PC-3 (cell line): ENCODE measurements around the gene PI4KA.
"Not testable (repeated sequence)": the region's sequence is repeated elsewhere in the genome, so short reads cannot be mapped to it uniquely, and the experiment has no call there.

Experiments used
- EZH2phosphoT487 ChIP-seq: fragments of 300-600 bp; sonication (generic); IDR thresholded peaks from 2 replicates; pipeline ENCODE4 v1.6.1; 2018; ENCODE audit warnings: mild to moderate bottlenecking, antibody characterized with exemption, low read length, borderline replicate concordance
- TF ChIP-seq, protein P1 (sequence below): fragments of 300-600 bp; sonication (generic); conservative IDR thresholded peaks from 2 replicates; pipeline ENCODE4 v1.5.1; 2017; ENCODE audit warnings: antibody characterized with exemption, low read depth, mild to moderate bottlenecking, low read length

DNA sequence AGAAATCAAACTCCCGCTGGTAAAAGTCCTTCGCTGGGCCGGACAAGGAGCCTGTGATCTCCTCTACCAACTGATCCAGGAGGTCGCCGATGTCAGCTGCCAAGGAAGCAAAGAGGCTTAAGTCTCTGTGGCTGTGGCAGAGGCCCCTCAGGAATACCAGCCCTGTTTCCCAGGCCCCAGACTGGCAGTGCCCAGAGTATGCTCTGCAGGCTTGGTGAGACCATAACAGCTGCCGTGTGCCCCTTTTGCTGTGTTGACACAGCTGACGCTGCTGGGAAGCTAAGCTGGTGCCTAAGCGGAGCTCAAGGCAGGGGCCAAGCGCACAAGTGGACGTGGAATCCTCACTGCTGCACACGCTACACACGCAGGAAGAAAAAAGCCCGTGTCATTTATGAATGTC is 139.9 kb downstream of the PI4KA start:
- TF ChIP-seq, protein P1, sequence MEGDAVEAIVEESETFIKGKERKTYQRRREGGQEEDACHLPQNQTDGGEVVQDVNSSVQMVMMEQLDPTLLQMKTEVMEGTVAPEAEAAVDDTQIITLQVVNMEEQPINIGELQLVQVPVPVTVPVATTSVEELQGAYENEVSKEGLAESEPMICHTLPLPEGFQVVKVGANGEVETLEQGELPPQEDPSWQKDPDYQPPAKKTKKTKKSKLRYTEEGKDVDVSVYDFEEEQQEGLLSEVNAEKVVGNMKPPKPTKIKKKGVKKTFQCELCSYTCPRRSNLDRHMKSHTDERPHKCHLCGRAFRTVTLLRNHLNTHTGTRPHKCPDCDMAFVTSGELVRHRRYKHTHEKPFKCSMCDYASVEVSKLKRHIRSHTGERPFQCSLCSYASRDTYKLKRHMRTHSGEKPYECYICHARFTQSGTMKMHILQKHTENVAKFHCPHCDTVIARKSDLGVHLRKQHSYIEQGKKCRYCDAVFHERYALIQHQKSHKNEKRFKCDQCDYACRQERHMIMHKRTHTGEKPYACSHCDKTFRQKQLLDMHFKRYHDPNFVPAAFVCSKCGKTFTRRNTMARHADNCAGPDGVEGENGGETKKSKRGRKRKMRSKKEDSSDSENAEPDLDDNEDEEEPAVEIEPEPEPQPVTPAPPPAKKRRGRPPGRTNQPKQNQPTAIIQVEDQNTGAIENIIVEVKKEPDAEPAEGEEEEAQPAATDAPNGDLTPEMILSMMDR = not testable (repeated sequence)
- TF ChIP-seq EZH2phosphoT487 = not testable (repeated sequence)
